Measurements from ENCODE around the gene AOAH. TPM values are rescaled to one million over a fixed set of nuclear protein-coding genes. Genes with fewer than 3 reads are reported as not detected.

Gene AOAH
- total and polyA plus RNA-seq, 2 experiments from 2014 or later, result not detected

GRCh38 chr7:36644625-36645422, 79.5 kb downstream of the AOAH start:
- Histone ChIP-seq H3K79me2 (ENCODE audit: insufficient read depth) (no peaks in the 10 kb centered on the region), H3K27ac (no peak overlapping the region), H3K9me3 (ENCODE audit: low read depth) (no peaks in the 10 kb centered on the region), H3K4me3 (no peak overlapping the region), H3K4me1 (ENCODE audit: insufficient read depth) (peaks cover 7% of the 10 kb centered on the region), H3K36me3 (ENCODE audit: low read depth) (no peaks in the 10 kb centered on the region), H3F3A (ENCODE audit: insufficient read depth) (0 out of 2 replicates have a peak, but pooled peaks cover 9% of the 10 kb centered on the region), H2AFZ (no peak overlapping the region), H3K4me2 (ENCODE audit: unreplicated experiment) (no peak overlapping the region), H3K27me3 (replicated peaks; ENCODE audit: insufficient read depth) (peaks cover 59% of the 10 kb centered on the region), H3K9me2 (ENCODE audit: insufficient read depth) (no peaks in the 10 kb centered on the region), H4K20me1 (ENCODE audit: insufficient read depth) (no peaks in the 10 kb centered on the region), H3K9ac (no peak overlapping the region)
- no peak for DNase-seq
- TF ChIP-seq EZH2 (IDR thresholded peaks at IDR 0.05; ENCODE audit: insufficient read depth, poor library complexity, severe bottlenecking), result no peak
- TF ChIP-seq EZH2phosphoT487 (IDR thresholded peaks at IDR 0.05; ENCODE audit: insufficient read depth, low read depth), result no peak
- 21 to 30% methylated on average over 4 of the region's 4 CpGs for WGBS, 2 experiments (ENCODE audit: low coverage in 1 of 2, low lambda C conversion rate in 2 of 2, missing lambda C conversion rate in 2 of 2)
- in situ Hi-C loops (cut with MboI), result no loop called here

- H4K20me1 ChIP-seq (ENCODE audit: insufficient read depth), result no peaks in the 10 kb centered on the region
- H3K9me2 ChIP-seq (ENCODE audit: insufficient read depth), result no peaks in the 10 kb centered on the region
- H3K27me3 ChIP-seq (replicated peaks; ENCODE audit: insufficient read depth), result peaks cover 68% of the 10 kb centered on the region
- H3K36me3 ChIP-seq (ENCODE audit: low read depth), result no peaks in the 10 kb centered on the region
- in situ Hi-C loops (cut with MboI), result no loop called here
- no peak overlapping the region for H3K27ac ChIP-seq
- no peak for DNase-seq
- TF ChIP-seq EZH2 (IDR thresholded peaks at IDR 0.05; ENCODE audit: insufficient read depth, poor library complexity, severe bottlenecking) (no peak), EZH2phosphoT487 (IDR thresholded peaks at IDR 0.05; ENCODE audit: insufficient read depth, low read depth) (no peak)
- H3K4me3 ChIP-seq, result no peak overlapping the region
- 47 to 51% methylated on average over 4 of the region's 4 CpGs for WGBS, 2 experiments (ENCODE audit: low coverage in 1 of 2, low lambda C conversion rate in 2 of 2, missing lambda C conversion rate in 2 of 2)
- no peaks in the 10 kb centered on the region for H3F3A ChIP-seq (ENCODE audit: insufficient read depth)
- no peak overlapping the region for H3K4me2 ChIP-seq (ENCODE audit: unreplicated experiment)
- no peaks in the 10 kb centered on the region for H3K9me3 ChIP-seq (ENCODE audit: low read depth)
- H3K79me2 ChIP-seq (ENCODE audit: insufficient read depth), result no peaks in the 10 kb centered on the region
- H3K9ac ChIP-seq, result no peak overlapping the region
- no peak overlapping the region for H2AFZ ChIP-seq
- H3K4me1 ChIP-seq (ENCODE audit: insufficient read depth), result no peaks in the 10 kb centered on the region
Measured at GRCh38 chr7:36642414-36642813, 81.9 kb downstream of the AOAH start.

- WGBS, 2 experiments (ENCODE audit: low coverage in 1 of 2, low lambda C conversion rate in 2 of 2, missing lambda C conversion rate in 2 of 2), result 77 to 87% methylated on average over 3 of the region's 3 CpGs
- no peak overlapping the region for H3K4me3 ChIP-seq
- H3K27ac ChIP-seq, result no peak overlapping the region
- H2AFZ ChIP-seq, result no peak overlapping the region
- H3K36me3 ChIP-seq (ENCODE audit: low read depth), result no peaks in the 10 kb centered on the region
- no peak for DNase-seq
- TF ChIP-seq EZH2 (IDR thresholded peaks at IDR 0.05; ENCODE audit: insufficient read depth, poor library complexity, severe bottlenecking), result no peak
- TF ChIP-seq EZH2phosphoT487 (IDR thresholded peaks at IDR 0.05; ENCODE audit: insufficient read depth, low read depth), result no peak
- no peak overlapping the region for H3K9ac ChIP-seq
- H3K79me2 ChIP-seq (ENCODE audit: insufficient read depth), result no peaks in the 10 kb centered on the region
- H3K9me2 ChIP-seq (ENCODE audit: insufficient read depth), result no peaks in the 10 kb centered on the region
- no peaks in the 10 kb centered on the region for H3F3A ChIP-seq (ENCODE audit: insufficient read depth)
- H3K27me3 ChIP-seq (replicated peaks; ENCODE audit: insufficient read depth), result peaks cover 64% of the 10 kb centered on the region
- H3K4me2 ChIP-seq (ENCODE audit: unreplicated experiment), result no peak overlapping the region
- in situ Hi-C loops (cut with MboI), result no loop called here
- no peaks in the 10 kb centered on the region for H3K4me1 ChIP-seq (ENCODE audit: insufficient read depth)
- no peaks in the 10 kb centered on the region for H3K9me3 ChIP-seq (ENCODE audit: low read depth)
- no peaks in the 10 kb centered on the region for H4K20me1 ChIP-seq (ENCODE audit: insufficient read depth)
Measured at GRCh38 chr7:36642010-36642409, 82.3 kb downstream of the AOAH start.

GRCh38 chr7:36640682-36641081, 83.6 kb downstream of the AOAH start:
- no peaks in the 10 kb centered on the region for H3K9me2 ChIP-seq (ENCODE audit: insufficient read depth)
- no peaks in the 10 kb centered on the region for H3F3A ChIP-seq (ENCODE audit: insufficient read depth)
- WGBS, 2 experiments (ENCODE audit: low coverage in 1 of 2, low lambda C conversion rate in 2 of 2, missing lambda C conversion rate in 2 of 2), result 76 to 87% methylated on average over 4 of the region's 4 CpGs
- in situ Hi-C loops (cut with MboI), result no loop called here
- H3K27me3 ChIP-seq (replicated peaks; ENCODE audit: insufficient read depth), result peaks cover 56% of the 10 kb centered on the region
- H3K4me2 ChIP-seq (ENCODE audit: unreplicated experiment), result no peak overlapping the region
- H2AFZ ChIP-seq, result no peak overlapping the region
- H3K4me3 ChIP-seq, result no peak overlapping the region
- no peaks in the 10 kb centered on the region for H3K9me3 ChIP-seq (ENCODE audit: low read depth)
- no peak for DNase-seq
- H3K36me3 ChIP-seq (ENCODE audit: low read depth), result no peaks in the 10 kb centered on the region
- H3K79me2 ChIP-seq (ENCODE audit: insufficient read depth), result no peaks in the 10 kb centered on the region
- TF ChIP-seq EZH2phosphoT487 (IDR thresholded peaks at IDR 0.05; ENCODE audit: insufficient read depth, low read depth) (no peak), EZH2 (IDR thresholded peaks at IDR 0.05; ENCODE audit: insufficient read depth, poor library complexity, severe bottlenecking) (no peak)
- H3K27ac ChIP-seq, result no peak overlapping the region
- no peak overlapping the region for H3K9ac ChIP-seq
- H3K4me1 ChIP-seq (ENCODE audit: insufficient read depth), result no peaks in the 10 kb centered on the region
- no peaks in the 10 kb centered on the region for H4K20me1 ChIP-seq (ENCODE audit: insufficient read depth)

Measured in GM23248 (cell line).